Thoracic aorta (tissue), 2 donors: ENCODE data around the gene SMIM41. TPM values are rescaled to one million over a fixed set of nuclear protein-coding genes. Genes with fewer than 3 reads are reported as not detected.

Source experiments
- ATAC-seq: fragments of 150-250 bp; one replicate; pipeline ENCODE4 v1.8.0; 2017; ENCODE audit warnings: low read depth; ENCODE audit not compliant: insufficient number of reproducible peaks, low FRiP score
- DNase-seq: peaks from one replicate; pipeline ENCODE4 v3.0.0-alpha.2; 2020; ENCODE audit warnings: low spot score
- H3K27ac ChIP-seq, 2 donors: fragments of 200-600 bp; sonication (generic); 1 replicate in 1 of 2; 2 replicates in 1 of 2; pipeline ENCODE4 v1.5.1; 2016; ENCODE audit warnings: mild to moderate bottlenecking in 2 of 2, moderate library complexity in 2 of 2
- H3K27me3 ChIP-seq: fragments of 200-600 bp; sonication (generic); replicated peaks from 2 replicates; pipeline ENCODE4 v1.6.0; 2016; ENCODE audit warnings: mild to moderate bottlenecking; ENCODE audit not compliant: insufficient read depth
- H3K36me3 ChIP-seq: fragments of 200-600 bp; sonication (generic); one replicate; pipeline ENCODE4 v1.5.1; 2016
- H3K4me1 ChIP-seq, 2 donors: fragments of 200-600 bp; sonication (generic); 1 replicate in 1 of 2; 2 replicates in 1 of 2; pipeline versions ENCODE4 v1.5.1 to v1.6.0; 2016; ENCODE audit warnings: low read depth in 2 of 2, mild to moderate bottlenecking in 1 of 2; ENCODE audit not compliant: control insufficient read depth in 1 of 2
- H3K4me3 ChIP-seq: fragments of 200-600 bp; sonication (generic); 2 replicates; pipeline ENCODE4 v1.5.1; 2016; ENCODE audit warnings: mild to moderate bottlenecking
- H3K9me3 ChIP-seq: fragments of 200-600 bp; sonication (generic); 2 replicates; pipeline ENCODE4 v1.5.1; 2016
- total RNA-seq, 2 donors: library from RNA; depleted of rRNA; stranded (reverse); fragments of >200 nt; gene quantifications; one replicate each; pipeline versions ENCODE4 v1.1.0 to v1.2.3, GENCODE V29; 2016
- TF ChIP-seq, protein P1 (sequence below): fragments of 200-600 bp; sonication (generic); IDR thresholded peaks from one replicate; pipeline ENCODE4 v1.5.1; 2019; ENCODE audit warnings: antibody characterized with exemption

The SMIM41 gene
- total RNA-seq, 2 donors from 2014 or later = 1.8 TPM; not detected in 1

- no peak overlapping the region for H3K27ac ChIP-seq
- ATAC-seq = no peak
- H3K27me3 ChIP-seq = no peaks in the 10 kb centered on the region
- TF ChIP-seq, protein P1, sequence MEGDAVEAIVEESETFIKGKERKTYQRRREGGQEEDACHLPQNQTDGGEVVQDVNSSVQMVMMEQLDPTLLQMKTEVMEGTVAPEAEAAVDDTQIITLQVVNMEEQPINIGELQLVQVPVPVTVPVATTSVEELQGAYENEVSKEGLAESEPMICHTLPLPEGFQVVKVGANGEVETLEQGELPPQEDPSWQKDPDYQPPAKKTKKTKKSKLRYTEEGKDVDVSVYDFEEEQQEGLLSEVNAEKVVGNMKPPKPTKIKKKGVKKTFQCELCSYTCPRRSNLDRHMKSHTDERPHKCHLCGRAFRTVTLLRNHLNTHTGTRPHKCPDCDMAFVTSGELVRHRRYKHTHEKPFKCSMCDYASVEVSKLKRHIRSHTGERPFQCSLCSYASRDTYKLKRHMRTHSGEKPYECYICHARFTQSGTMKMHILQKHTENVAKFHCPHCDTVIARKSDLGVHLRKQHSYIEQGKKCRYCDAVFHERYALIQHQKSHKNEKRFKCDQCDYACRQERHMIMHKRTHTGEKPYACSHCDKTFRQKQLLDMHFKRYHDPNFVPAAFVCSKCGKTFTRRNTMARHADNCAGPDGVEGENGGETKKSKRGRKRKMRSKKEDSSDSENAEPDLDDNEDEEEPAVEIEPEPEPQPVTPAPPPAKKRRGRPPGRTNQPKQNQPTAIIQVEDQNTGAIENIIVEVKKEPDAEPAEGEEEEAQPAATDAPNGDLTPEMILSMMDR = no peak
- no peak overlapping the region for H3K4me3 ChIP-seq
- no peaks in the 10 kb centered on the region for H3K9me3 ChIP-seq
- H3K36me3 ChIP-seq = no peaks in the 10 kb centered on the region
- peaks cover 4 to 8% of the 10 kb centered on the region in 2 donors for H3K4me1 ChIP-seq
- DNase-seq = no peak
Measured at GRCh38 chr12:52156311-52156710, 76.8 kb downstream of the SMIM41 start.

- no peaks in the 10 kb centered on the region for H3K9me3 ChIP-seq
- TF ChIP-seq, protein P1 = peak; percentile 97
- H3K27me3 ChIP-seq = no peaks in the 10 kb centered on the region
- DNase-seq = peak; percentile 35
- H3K4me3 ChIP-seq = no peak overlapping the region
- H3K27ac ChIP-seq = no peak overlapping the region
- ATAC-seq = no peak
- H3K4me1 ChIP-seq = peaks cover 4 to 7% of the 10 kb centered on the region in 2 donors
- no peaks in the 10 kb centered on the region for H3K36me3 ChIP-seq
Measured at GRCh38 chr12:52156757-52157565, 77.5 kb downstream of the SMIM41 start.

DNA sequence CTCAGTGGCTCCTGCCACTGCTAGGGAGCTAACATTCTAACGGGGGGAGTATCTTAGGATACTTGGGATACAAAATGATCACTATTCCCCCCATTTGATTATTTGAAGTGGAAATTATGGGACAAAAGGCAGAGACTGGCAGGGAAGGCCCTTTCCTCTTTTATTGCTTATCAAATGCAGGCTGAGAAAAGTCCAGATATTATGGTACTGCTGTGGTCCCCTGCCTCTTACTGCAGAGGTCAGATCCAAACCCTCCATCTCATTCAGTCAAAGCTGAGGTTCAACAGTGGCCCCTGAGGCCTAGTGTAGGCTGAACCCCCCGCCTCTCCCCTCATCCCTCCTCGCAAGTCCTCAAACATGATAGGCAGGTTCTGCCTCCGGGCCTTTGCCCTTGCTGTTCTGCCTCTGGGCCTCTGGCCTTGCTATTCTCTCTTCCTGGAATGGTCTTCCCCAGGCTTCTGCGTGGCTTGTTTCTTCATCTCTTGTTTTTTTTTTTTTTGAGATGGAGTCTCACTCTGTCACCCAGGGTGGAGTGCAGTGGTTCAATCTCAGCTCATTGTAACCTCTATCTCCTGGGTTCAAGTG is 78.2 kb downstream of the SMIM41 start:
- TF ChIP-seq, protein P1 = no peak
- DNase-seq = no peak
- Histone ChIP-seq H3K36me3 (no peaks in the 10 kb centered on the region), H3K9me3 (no peaks in the 10 kb centered on the region), H3K27ac (no peak overlapping the region), H3K4me1 (peaks cover 0 to under 1% of the 10 kb centered on the region in 2 donors), H3K27me3 (no peaks in the 10 kb centered on the region), H3K4me3 (no peak overlapping the region)
- no peak for ATAC-seq

Other genes starting within 250 kb of the SMIM41 start
- under 1 TPM in 1 of 2 donors, not detected in 1; 0.28 TPM for gene FIGNL2, start 231.0 kb upstream of the SMIM41 start, total RNA-seq
- not detected for gene ANKRD33, start 191.6 kb upstream of the SMIM41 start, total RNA-seq
- gene ACVRL1, start 172.2 kb upstream of the SMIM41 start, total RNA-seq = 10 to 100 TPM; 81.4 to 90.2 TPM
- gene ACVR1B, start 128.0 kb upstream of the SMIM41 start, total RNA-seq = 10 to 100 TPM in 1 of 2 donors, 1 to 10 TPM in 1; 9.9 to 24.4 TPM
- gene TAMALIN, start 72.8 kb upstream of the SMIM41 start, total RNA-seq = 10 to 100 TPM; 17.0 to 21.9 TPM
- gene NR4A1, start 28.3 kb upstream of the SMIM41 start, total RNA-seq = 100 to 1,000 TPM; 112 to 468 TPM
- 10 to 100 TPM; 43.0 to 46.6 TPM for gene ATG101, start 9.7 kb upstream of the SMIM41 start, total RNA-seq
- under 1 TPM; 0.21 to 0.41 TPM for gene KRT80, start 112.3 kb downstream of the SMIM41 start, total RNA-seq
- 100 to 1,000 TPM in 1 of 2 donors, 10 to 100 TPM in 1; 24.1 to 105 TPM for gene KRT7, start 153.5 kb downstream of the SMIM41 start, total RNA-seq
- gene KRT86, start 194.9 kb downstream of the SMIM41 start, total RNA-seq = 1 to 10 TPM in 1 of 2 donors, not detected in 1; 9.3 TPM
- gene KRT81, start 211.8 kb downstream of the SMIM41 start, total RNA-seq = 1 to 10 TPM in 1 of 2 donors, not detected in 1; 5.1 TPM
- not detected for gene KRT83, start 241.7 kb downstream of the SMIM41 start, total RNA-seq